ENCODE data around the gene NUDT5. TPM values are rescaled to one million over a fixed set of nuclear protein-coding genes. Genes with fewer than 3 reads are reported as not detected.

NUDT5 gene
- total RNA-seq, 1 experiment from 2014 or later, result 117 TPM

- Histone ChIP-seq H4K5ac (ENCODE audit: insufficient read length, low read depth, low read length) (no peak overlapping the region), H4K8ac (replicated peaks; ENCODE audit: insufficient read length, low read depth, low read length) (no peak overlapping the region), H2BK12ac (ENCODE audit: insufficient read length, low read depth, low read length) (no peak overlapping the region), H2AK5ac (ENCODE audit: insufficient read length, low read length) (no peak overlapping the region), H3K9ac (ENCODE audit: extremely low read depth, insufficient read length, low read length) (no peak overlapping the region), H3K27ac (ENCODE audit: insufficient read length, low read depth, low read length) (no peak overlapping the region), H3K4ac (ENCODE audit: low read depth, low read length) (no peak overlapping the region), H4K91ac (ENCODE audit: insufficient read length, low read depth, low read length) (no peak overlapping the region), H3K56ac (ENCODE audit: insufficient read length, low read depth, low read length) (no peak overlapping the region), H3K23me2 (ENCODE audit: insufficient read length, low read depth, low read length, poor library complexity, severe bottlenecking) (no peaks in the 10 kb centered on the region), H2BK15ac (ENCODE audit: low read depth, low read length) (no peak overlapping the region), H3K79me2 (ENCODE audit: insufficient read depth, low read length) (no peaks in the 10 kb centered on the region), H3T11ph (ENCODE audit: low read length) (no peak overlapping the region), H3K18ac (ENCODE audit: insufficient read length, low read depth, low read length) (no peak overlapping the region), H3K4me2 (ENCODE audit: insufficient read depth, insufficient read length, low read length) (no peak overlapping the region), H2BK120ac (ENCODE audit: low read depth, low read length, poor library complexity, severe bottlenecking) (no peak overlapping the region), H3K14ac (ENCODE audit: insufficient read depth, low read length) (no peak overlapping the region), H3K9me3 (ENCODE audit: control insufficient read depth, low read depth, low read length) (no peaks in the 10 kb centered on the region), H2BK5ac (ENCODE audit: insufficient read length, low read length) (no peak overlapping the region), H3K4me1 (ENCODE audit: insufficient read depth, low read length) (no peaks in the 10 kb centered on the region), H2BK20ac (ENCODE audit: low read depth, low read length, poor library complexity, severe bottlenecking) (no peak overlapping the region), H3K79me1 (ENCODE audit: insufficient read depth, low read depth, low read length, poor library complexity, severe bottlenecking) (no peaks in the 10 kb centered on the region), H2AFZ (ENCODE audit: low read length) (no peak overlapping the region), H3K27me3 (ENCODE audit: insufficient read depth, low read length) (no peaks in the 10 kb centered on the region), H3K23ac (ENCODE audit: insufficient read length, low read depth, low read length) (no peak overlapping the region), H4K20me1 (ENCODE audit: control insufficient read depth, insufficient read depth, insufficient read length) (no peaks in the 10 kb centered on the region)
- H3K4me1 Mint-ChIP-seq, result no peaks in the 10 kb centered on the region
- WGBS (ENCODE audit: extremely low coverage, insufficient read length, low lambda C conversion rate), result no CpG with 5 or more reads among the region's 4 CpGs
- TF ChIP-seq CTCF (conservative IDR thresholded peaks at IDR 0.05), result no peak
- H3K27me3 Mint-ChIP-seq (ENCODE audit: low read depth), result no peaks in the 10 kb centered on the region
- H3K4me3 Mint-ChIP-seq, result no peak overlapping the region
- peak overlapping the region in 1 of 3 experiments; percentile 79; a peak in 3 of 7 replicates for H3K27ac Mint-ChIP-seq
- H3K9me3 Mint-ChIP-seq, result no peaks in the 10 kb centered on the region
- no peak for DNase-seq
- peaks cover 39 to 71% (median 70%) of the 10 kb centered on the region in 3 experiments for H3K36me3 Mint-ChIP-seq (ENCODE audit: insufficient read depth in 1 of 3, low read depth in 3 of 3)
Observed at GRCh38 chr10:12214093-12214492, 18.4 kb upstream of the NUDT5 start.

Measured in H9 (cell line).